Muscle of leg (tissue), 11 donors: ENCODE data around the gene TMEM163. TPM values are rescaled to one million over a fixed set of nuclear protein-coding genes. Genes with fewer than 3 reads are reported as not detected.

Source experiments
- DNase-seq: peaks from one replicate; pipeline ENCODE4 v3.0.0; 2013
- H3K27ac ChIP-seq: one replicate; pipeline ENCODE4 v1.5.1; 2013; ENCODE audit warnings: mild to moderate bottlenecking, low read length, control low read depth
- H3K27me3 ChIP-seq: one replicate; pipeline ENCODE4 v1.6.1; 2013; ENCODE audit warnings: low read length; ENCODE audit not compliant: control insufficient read depth, insufficient read depth
- H3K36me3 ChIP-seq: one replicate; pipeline ENCODE4 v1.6.1; 2013; ENCODE audit warnings: low read length; ENCODE audit not compliant: control insufficient read depth, insufficient read depth
- H3K4me1 ChIP-seq: one replicate; pipeline ENCODE4 v1.6.1; 2013; ENCODE audit warnings: low read length; ENCODE audit not compliant: control insufficient read depth, insufficient read depth
- H3K4me3 ChIP-seq: one replicate; pipeline ENCODE4 v1.5.1; 2013; ENCODE audit warnings: low read length, control low read depth
- H3K9me3 ChIP-seq: replicated peaks from 2 replicates; pipeline ENCODE4 v1.6.1; 2013; ENCODE audit warnings: low read depth, low read length; ENCODE audit not compliant: control insufficient read depth
- WGBS: methylation state at CpG from one replicate; pipeline ENCODE4 v1.1.5; 2013; ENCODE audit warnings: missing lambda C conversion rate; ENCODE audit not compliant: insufficient coverage; 5-methylcytosine and 5-hydroxymethylcytosine counted together
- polyA plus RNA-seq, 8 donors: library from polyadenylated mRNA; unstranded; fragments of 120-200 nt; gene quantifications; one replicate each; pipeline versions ENCODE4 v1.2.1 to v1.2.3, GENCODE V29; 2013; ENCODE audit warnings: inconsistent platforms in 1 of 8, low replicate concordance in 1 of 8; ENCODE audit not compliant: insufficient read length in 8 of 8, insufficient read depth in 1 of 8
- total RNA-seq: library from RNA; stranded (reverse); fragments of 120-200 nt; gene quantifications from one replicate; pipeline ENCODE4 v1.2.4, GENCODE V29; 2013

The TMEM163 gene
- total and polyA plus RNA-seq, 9 donors, result 0.66 to 3.5 (median 1.8) TPM

DNA sequence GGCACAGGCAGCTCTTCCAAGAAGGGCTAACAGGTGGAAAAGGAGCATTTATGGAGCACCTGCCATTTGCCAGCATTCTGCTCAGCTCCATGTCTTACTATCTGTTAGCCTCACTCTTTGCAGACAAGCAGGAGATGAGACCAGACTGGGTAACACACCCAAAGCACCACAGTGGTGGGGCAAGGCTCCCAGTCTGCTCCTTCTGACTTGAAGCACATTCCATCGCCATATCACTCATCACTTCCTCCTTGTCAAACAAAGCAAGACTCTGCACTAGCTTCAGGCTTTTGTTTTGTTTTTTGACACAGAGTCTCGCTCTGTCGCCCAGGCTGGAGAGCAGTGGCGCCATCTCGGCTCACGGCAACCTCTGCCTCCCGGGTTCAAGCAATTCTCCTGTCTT is 282.1 kb downstream of the TMEM163 start:
- Histone ChIP-seq H3K9me3 (no peaks in the 10 kb centered on the region), H3K36me3 (peaks cover 35% of the 10 kb centered on the region)
- 94% methylated on average over 7 of the region's 7 CpGs for WGBS

GRCh38 chr2:134435936-134436335 is 282.9 kb downstream of the TMEM163 start:
- H3K4me1 ChIP-seq, result no peaks in the 10 kb centered on the region
- no peak overlapping the region for H3K27ac ChIP-seq
- H3K36me3 ChIP-seq, result peaks cover 41% of the 10 kb centered on the region
- no peak for DNase-seq
- no peak overlapping the region for H3K4me3 ChIP-seq
- H3K27me3 ChIP-seq, result no peaks in the 10 kb centered on the region
- no peaks in the 10 kb centered on the region for H3K9me3 ChIP-seq

More for the DNA sequence above, 282.1 kb downstream of the TMEM163 start:
- Histone ChIP-seq H3K4me3 (no peak overlapping the region), H3K4me1 (no peaks in the 10 kb centered on the region), H3K27me3 (no peaks in the 10 kb centered on the region), H3K27ac (no peak overlapping the region)
- DNase-seq, result no peak

DNA sequence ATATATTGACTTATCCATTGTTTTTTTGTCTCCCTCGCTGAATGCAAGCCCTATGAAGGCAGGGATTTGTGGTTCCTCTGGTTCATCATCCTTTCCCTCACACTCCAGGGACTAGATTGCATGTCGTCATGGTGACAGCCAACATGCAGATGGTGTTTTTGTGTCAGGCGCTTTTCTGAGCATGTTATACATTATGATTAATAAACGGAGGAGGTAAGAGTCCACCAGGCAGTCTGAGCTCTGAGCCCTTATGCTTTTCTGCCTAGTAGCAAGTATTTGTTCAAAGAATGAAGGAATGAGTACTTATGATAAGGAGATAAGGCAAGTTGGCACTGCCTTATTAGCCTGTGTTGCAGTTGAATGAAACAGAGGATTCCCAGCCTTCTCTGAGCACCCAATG is 283.3 kb downstream of the TMEM163 start:
- H3K36me3 ChIP-seq, result peaks cover 45% of the 10 kb centered on the region
- no peak for DNase-seq
- H3K4me1 ChIP-seq, result no peaks in the 10 kb centered on the region
- no peak overlapping the region for H3K27ac ChIP-seq
- no peaks in the 10 kb centered on the region for H3K9me3 ChIP-seq
- WGBS, result 90% methylated on average over 2 of the region's 4 CpGs
- no peaks in the 10 kb centered on the region for H3K27me3 ChIP-seq
- H3K4me3 ChIP-seq, result no peak overlapping the region

DNA sequence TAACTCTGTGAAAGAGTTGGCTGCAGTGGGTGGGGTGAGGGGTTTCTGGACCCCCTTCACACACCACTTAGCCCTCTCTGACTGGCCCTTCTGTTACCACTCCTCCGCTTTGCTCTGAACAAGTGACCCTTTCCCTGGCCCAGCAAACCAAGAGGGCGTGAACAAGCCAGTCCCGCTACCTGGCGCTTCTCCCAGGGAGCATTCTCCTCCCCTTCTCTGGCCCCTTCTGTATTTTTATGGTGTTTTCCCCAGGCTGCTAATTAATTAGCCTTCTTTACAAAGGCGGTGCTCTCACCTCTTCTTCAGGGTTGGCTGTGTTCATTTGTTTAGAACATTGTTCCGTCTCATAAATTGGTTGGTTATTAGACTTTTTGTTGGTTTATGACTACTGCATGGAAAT is 284.8 kb downstream of the TMEM163 start:
- no peaks in the 10 kb centered on the region for H3K9me3 ChIP-seq
- no peaks in the 10 kb centered on the region for H3K4me1 ChIP-seq
- H3K27me3 ChIP-seq, result no peaks in the 10 kb centered on the region
- no CpG with 5 or more reads among the region's 6 CpGs for WGBS
- DNase-seq, result no peak
- H3K36me3 ChIP-seq, result peaks cover 42% of the 10 kb centered on the region
- no peak overlapping the region for H3K4me3 ChIP-seq
- H3K27ac ChIP-seq, result no peak overlapping the region

- Histone ChIP-seq H3K9me3 (no peaks in the 10 kb centered on the region), H3K27me3 (no peaks in the 10 kb centered on the region), H3K4me1 (no peaks in the 10 kb centered on the region), H3K4me3 (no peak overlapping the region), H3K36me3 (peaks cover 46% of the 10 kb centered on the region), H3K27ac (no peak overlapping the region)
- 60% methylated on average over 6 of the region's 7 CpGs for WGBS
- no peak for DNase-seq
These were observed 285.3 kb downstream of the TMEM163 start for GRCh38 chr2:134433469-134433868.

DNA sequence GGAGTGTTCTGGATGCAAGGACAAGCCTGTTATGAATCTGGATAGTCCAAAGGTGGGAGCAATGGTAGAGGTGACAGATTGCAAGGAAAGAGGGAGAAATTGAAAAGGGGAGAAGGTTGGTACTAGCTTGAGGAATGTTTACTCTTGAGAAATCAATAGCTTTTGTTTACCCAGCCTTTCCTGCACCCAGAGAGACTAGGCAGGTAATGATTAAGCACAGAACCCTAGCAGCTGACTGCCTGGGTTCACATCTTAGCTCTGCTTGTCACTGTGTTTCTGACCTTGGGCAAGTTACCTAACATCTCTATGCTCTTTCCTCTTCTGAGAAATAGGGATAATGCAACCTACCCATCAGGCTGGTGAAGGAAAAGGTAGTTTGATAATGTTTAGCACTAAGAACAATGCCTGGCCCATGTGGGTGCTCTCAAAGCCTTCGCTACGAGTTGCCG is 286.3 kb downstream of the TMEM163 start:
- H3K27ac ChIP-seq, result no peak overlapping the region
- no peaks in the 10 kb centered on the region for H3K9me3 ChIP-seq
- H3K4me1 ChIP-seq, result no peaks in the 10 kb centered on the region
- no peak overlapping the region for H3K4me3 ChIP-seq
- DNase-seq, result no peak
- WGBS, result no CpG with 5 or more reads among the region's 3 CpGs
- peaks cover 50% of the 10 kb centered on the region for H3K36me3 ChIP-seq
- no peaks in the 10 kb centered on the region for H3K27me3 ChIP-seq

- Histone ChIP-seq H3K27me3 (no peaks in the 10 kb centered on the region), H3K4me1 (no peaks in the 10 kb centered on the region), H3K36me3 (peaks cover 50% of the 10 kb centered on the region), H3K4me3 (no peak overlapping the region), H3K9me3 (no peaks in the 10 kb centered on the region), H3K27ac (no peak overlapping the region)
- WGBS, result no CpG with 5 or more reads among the region's 2 CpGs
- no peak for DNase-seq
These were observed 286.9 kb downstream of the TMEM163 start for GRCh38 chr2:134431838-134432434.

GRCh38 chr2:134429886-134430285 is 288.9 kb downstream of the TMEM163 start:
- no peaks in the 10 kb centered on the region for H3K27me3 ChIP-seq
- peaks cover 42% of the 10 kb centered on the region for H3K36me3 ChIP-seq
- H3K9me3 ChIP-seq, result no peaks in the 10 kb centered on the region
- H3K27ac ChIP-seq, result no peak overlapping the region
- WGBS, result 65% methylated on average over 3 of the region's 4 CpGs
- no peaks in the 10 kb centered on the region for H3K4me1 ChIP-seq
- DNase-seq, result no peak
- no peak overlapping the region for H3K4me3 ChIP-seq

DNA sequence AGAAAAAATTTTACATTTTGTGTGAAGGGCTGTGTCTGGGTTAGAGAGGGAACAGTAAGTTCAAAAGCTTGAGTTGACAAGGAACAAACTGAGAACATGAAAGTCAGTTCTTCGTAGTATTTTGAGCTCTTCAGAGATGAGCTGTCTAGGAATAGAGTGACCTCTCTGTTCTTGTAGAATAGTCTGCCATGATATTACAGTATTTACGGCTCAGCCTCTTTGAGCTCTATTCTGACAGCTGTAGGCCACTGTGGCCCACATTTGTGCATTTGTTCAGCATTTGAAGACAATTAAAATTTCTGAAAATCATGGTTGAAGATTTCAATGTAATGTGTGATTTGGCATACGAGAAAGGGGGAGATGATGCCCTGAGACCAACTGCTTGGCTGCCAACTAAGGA is 292.1 kb downstream of the TMEM163 start:
- Histone ChIP-seq H3K4me3 (no peak overlapping the region), H3K9me3 (no peaks in the 10 kb centered on the region), H3K4me1 (no peaks in the 10 kb centered on the region), H3K36me3 (peaks cover 45% of the 10 kb centered on the region), H3K27me3 (no peaks in the 10 kb centered on the region), H3K27ac (no peak overlapping the region)
- DNase-seq, result peak; percentile 24
- WGBS, result 78% methylated on average over 2 of the region's 3 CpGs

DNA sequence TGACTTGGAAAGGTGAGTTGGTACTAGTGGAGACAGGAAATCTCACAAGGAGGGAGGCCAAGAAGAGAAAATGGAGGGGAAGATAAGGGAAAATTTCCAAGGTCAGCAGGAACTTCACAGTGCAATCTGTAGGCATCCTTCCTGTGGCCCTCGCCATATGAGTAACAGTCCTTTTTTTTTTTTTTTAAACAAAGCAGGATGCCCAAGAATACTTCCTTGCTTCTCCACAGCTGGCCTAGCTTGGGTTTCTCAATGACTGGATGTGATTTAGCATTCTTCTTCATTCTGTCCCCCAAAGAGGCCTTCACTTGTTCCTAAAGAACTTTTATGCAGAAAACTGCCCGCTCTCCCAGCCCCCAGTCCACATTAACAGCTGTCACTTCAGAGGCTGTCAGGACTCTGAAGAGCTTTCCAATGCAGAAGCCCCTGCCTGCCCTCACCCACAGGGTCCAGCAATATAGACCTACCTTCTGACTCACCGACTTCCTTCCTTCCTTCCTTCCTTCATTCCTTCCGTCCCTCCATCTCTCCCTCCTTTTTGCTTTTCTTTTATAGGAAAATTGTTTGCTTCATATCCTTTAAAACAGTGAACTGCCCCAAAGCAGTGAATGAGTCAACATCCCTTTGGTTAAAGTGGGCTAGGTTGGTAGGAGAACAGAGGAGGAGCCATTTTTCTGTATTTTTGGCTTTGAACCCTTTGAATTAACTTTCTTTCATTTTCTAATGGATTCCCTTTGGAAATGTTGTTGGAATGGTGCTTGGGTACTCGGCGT is 292.9 kb downstream of the TMEM163 start:
- WGBS, result 82% methylated on average over 1 of the region's 6 CpGs
- no peak overlapping the region for H3K4me3 ChIP-seq
- peaks cover 39% of the 10 kb centered on the region for H3K36me3 ChIP-seq
- H3K27me3 ChIP-seq, result no peaks in the 10 kb centered on the region
- no peak for DNase-seq
- no peak overlapping the region for H3K27ac ChIP-seq
- H3K4me1 ChIP-seq, result no peaks in the 10 kb centered on the region
- H3K9me3 ChIP-seq, result no peaks in the 10 kb centered on the region
